ENCODE measurements around the gene DIRAS3.

DNA sequence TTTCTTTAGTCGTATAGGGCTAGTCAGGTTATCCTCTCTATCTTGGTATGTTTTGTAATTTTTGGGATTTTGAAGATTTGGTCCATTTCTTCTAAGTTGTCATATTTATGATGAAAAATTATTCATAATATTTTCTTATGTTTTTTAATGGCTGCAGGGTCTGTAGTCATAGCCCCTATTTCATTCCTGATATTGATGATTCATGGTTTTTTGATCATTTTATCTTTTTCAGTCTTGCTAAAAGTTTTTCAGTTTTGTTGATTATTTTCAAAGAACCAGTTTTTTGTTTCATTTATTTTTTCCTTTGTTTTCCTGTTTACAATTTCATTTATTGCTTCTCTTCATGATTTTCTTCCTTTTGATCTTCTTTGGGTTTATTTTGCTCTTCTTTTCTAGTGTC, 50.2 kb downstream of the DIRAS3 start:
- TF ChIP-seq, protein P1, sequence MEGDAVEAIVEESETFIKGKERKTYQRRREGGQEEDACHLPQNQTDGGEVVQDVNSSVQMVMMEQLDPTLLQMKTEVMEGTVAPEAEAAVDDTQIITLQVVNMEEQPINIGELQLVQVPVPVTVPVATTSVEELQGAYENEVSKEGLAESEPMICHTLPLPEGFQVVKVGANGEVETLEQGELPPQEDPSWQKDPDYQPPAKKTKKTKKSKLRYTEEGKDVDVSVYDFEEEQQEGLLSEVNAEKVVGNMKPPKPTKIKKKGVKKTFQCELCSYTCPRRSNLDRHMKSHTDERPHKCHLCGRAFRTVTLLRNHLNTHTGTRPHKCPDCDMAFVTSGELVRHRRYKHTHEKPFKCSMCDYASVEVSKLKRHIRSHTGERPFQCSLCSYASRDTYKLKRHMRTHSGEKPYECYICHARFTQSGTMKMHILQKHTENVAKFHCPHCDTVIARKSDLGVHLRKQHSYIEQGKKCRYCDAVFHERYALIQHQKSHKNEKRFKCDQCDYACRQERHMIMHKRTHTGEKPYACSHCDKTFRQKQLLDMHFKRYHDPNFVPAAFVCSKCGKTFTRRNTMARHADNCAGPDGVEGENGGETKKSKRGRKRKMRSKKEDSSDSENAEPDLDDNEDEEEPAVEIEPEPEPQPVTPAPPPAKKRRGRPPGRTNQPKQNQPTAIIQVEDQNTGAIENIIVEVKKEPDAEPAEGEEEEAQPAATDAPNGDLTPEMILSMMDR (IDR thresholded peaks at IDR 0.05) = no peak
- TF ChIP-seq POLR2A (IDR thresholded peaks at IDR 0.05; ENCODE audit: low read depth) = no peak
- TF ChIP-seq EP300 (IDR thresholded peaks at IDR 0.05) = no peak
